Measurements from ENCODE around the gene KAT6B.

Gene KAT6B

DNA sequence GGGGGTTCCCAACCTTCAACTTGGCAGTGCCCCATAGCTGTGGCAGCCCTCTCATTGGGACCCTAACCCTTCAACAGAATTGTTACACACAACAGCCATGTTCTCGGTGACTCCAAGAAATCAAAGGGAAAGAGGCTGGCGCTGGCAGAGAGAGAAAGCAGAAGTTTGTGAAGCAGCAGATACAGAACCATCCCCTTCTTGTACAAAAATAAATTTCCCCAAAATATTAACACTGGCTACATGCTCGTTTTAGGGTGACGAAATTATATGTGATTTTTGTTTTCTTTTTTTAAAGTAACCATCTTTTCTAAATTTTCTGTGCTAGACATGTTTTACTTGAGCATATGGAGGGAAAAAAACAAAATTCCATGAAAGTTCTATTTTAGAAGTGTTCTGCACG is 239.9 kb downstream of the KAT6B start:
- no peak for DNase-seq (ENCODE audit: low read depth, low spot score)

DNA sequence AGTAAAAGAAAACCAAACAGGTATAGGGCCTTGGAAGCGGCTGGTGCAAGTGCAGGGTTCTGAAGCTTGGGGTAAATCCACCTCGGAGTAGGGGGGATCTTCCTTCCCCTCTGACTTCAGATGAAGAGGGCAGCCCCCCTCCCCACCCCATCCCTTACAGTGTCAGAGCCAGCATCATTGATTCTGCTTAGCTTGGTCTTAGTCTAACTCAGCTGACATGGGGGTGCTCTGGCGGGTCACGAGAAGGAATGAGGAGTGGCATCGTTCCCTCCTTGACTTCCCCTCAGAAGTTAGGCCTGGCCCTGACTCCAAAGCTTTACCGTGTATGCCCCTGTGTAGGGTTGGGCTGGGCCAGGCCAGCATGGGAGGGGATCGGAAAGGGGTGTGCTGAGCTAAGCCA is 240.9 kb downstream of the KAT6B start:
- no peak for DNase-seq (ENCODE audit: low read depth, low spot score)

DNA sequence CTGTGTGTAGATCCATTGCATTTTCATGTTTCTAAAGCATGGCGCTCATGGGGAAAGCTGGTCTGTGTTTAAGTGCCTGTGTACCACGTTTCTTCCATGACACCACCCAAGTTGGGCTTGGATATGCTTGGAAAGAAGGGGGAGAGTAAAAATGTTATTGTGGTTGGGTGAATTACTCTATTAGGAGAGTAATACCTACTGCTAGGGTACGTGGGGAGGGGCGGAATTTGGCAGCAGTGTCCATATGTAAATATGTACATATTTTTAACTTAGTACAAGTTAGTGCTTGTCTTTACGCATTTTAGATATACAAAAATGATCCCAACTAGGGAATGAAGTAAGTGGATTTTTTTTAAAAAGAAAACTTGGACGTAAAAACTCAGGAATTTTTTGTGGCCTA is 242.1 kb downstream of the KAT6B start:
- no peak for DNase-seq (ENCODE audit: low read depth, low spot score)

DNA sequence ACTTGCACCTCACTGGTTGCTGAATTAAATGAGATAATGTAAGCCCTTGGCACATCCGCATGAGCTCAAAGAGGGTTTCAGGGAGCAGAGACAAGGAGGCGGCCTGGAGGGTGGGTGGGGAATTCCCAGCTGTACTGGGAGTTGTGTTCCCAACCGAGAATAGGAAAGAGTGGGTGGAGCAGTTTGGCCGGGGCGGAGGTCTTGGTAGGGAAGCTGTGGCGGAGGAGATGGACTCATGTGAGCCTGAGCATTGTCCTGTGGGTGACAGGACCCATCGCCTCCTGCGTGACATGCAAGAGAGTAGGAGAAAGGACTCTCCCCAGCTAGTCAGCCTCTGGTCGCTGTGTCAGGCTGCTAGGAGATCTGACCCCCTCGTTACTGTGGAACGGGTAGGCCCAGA is 244.1 kb downstream of the KAT6B start:
- no peak for DNase-seq (ENCODE audit: low read depth, low spot score)

DNA sequence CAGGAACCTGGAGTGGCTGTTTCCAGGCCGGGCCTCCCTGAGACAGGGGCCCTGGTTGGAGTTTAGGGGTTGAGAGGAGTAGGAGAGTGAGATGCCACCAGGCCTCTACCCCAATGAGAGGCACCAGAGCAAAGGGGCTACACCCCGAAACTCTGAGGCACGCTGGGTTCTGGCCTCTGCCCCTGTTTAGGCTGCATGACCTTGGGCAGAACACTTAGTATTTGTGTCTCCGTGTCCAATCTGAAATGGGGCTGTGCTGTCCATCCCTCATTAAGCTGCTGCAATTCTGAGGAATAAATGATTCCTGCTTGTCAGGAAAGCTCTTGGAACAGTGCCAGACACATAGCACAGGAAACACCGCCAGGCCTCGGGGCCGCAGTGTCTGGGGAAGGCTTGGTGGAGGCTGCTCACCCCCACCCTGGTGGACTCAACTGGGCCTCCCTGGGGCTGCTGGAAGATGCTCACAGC is 244.6 kb downstream of the KAT6B start:
- DNase-seq (ENCODE audit: low read depth, low spot score): no peak

DNA sequence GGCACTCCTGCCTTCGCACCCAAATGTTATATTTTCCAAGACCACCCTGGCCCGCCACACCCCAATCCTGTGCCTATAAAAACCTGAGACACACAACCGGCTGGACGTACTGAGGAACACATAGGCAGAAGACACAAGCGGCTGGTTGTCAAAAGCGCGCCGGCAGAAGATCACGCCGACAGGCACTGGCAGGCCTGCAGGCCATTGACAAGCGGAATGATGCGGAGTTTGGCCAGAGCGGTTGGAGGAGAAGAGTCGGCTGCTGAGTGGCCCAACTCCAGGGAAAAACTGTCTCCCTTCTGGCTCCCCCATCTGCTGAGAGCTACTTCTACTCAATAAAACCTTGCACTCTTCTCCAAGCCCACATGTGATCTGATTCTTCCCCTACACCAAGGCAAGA is 245.4 kb downstream of the KAT6B start:
- DNase-seq (ENCODE audit: low read depth, low spot score): no peak

DNA sequence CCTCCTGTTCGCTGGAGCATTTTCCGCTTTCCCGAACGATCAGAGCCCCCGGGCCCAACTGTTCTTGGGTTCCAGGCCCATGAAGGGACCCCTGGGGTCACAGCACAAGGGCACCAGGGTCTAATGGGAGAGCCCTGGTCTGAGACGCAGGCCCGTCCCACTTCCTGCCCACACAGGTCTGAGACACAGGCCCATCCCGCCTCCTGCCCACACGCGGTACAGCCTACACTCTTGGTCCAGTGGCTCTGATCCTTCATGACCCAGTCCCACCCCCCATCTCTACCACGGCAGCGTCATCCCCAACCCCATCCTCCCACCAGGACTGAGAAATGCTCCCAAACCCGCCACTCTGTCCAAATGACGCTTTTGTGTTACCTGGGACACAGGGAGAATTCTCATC is 246.3 kb downstream of the KAT6B start:
- no peak for DNase-seq (ENCODE audit: low read depth, low spot score)

DNA sequence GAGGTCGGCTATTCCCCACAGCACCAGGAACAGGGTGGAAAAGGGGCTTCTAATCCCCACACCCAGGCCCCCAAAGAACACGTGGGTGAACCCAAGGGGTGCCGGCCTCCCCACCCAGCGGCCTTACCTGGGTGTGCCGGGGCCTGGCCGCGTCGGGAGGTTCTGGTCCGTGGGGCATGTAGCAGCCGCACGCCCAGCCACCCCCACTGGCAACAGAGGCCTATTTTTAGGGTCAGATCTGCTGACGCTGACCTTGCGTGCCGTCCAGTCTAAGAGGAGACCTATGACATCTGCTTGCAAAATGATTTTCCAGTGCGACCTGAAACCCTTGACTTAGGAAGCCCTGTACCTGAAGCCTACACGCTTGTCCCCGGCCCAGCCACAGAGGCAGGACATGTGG is 247.0 kb downstream of the KAT6B start:
- DNase-seq (ENCODE audit: low read depth, low spot score): no peak

DNA sequence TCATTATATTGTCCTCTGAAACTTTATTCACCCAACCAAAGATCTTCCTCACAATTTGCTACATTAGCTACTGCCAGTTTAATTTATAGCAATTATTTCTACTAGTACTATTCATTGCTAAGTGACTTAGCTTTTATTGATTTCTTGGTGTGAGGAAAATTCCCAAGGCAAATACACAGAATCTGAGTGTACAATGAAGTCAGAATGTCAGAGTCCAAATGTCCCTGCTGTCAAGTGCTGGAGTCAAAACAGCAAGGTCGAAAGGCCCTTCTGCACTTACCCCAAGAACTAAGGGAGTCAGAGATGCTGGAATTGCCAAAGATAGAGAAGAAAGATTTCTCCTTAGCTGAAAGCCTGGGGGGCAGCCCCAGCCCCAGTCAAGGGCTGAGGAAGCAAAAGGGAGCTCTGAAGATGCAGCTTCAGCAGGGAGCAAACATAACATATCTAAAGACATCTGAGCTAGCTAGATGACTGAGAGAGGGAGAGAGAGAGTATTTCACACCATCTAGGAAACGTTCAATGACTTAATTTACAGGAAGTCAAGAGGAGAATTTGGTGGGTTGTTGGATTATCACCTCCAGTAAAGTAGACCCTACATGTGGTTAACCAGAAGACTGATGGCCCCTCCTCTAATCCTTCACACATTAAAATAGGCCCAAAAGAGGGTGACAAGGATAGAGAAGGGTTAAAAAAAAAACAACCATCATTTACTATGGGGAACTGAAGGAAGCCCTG is 248.5 kb downstream of the KAT6B start:
- no peak for DNase-seq (ENCODE audit: low read depth, low spot score)

DNA sequence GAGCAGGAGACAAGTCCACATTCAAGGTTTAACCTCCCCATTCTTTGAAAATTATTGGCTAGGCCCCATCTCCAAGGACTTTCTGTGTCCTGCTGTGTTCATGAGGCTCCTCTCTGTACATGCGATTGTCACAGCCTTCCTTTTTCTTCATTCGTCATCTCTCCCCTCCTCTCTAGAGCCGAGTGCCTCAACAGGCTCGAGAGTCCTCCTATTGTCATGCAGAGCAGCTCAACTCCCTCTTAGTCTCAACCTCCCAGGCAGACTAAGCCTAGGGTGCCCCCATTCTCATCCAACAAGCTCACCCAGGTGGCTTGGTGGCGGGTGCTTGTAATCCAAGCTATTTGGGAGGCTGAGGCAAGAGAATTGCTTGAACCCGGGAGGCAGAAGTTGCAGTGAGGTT is 249.9 kb downstream of the KAT6B start:
- DNase-seq (ENCODE audit: low read depth, low spot score): no peak

DNA sequence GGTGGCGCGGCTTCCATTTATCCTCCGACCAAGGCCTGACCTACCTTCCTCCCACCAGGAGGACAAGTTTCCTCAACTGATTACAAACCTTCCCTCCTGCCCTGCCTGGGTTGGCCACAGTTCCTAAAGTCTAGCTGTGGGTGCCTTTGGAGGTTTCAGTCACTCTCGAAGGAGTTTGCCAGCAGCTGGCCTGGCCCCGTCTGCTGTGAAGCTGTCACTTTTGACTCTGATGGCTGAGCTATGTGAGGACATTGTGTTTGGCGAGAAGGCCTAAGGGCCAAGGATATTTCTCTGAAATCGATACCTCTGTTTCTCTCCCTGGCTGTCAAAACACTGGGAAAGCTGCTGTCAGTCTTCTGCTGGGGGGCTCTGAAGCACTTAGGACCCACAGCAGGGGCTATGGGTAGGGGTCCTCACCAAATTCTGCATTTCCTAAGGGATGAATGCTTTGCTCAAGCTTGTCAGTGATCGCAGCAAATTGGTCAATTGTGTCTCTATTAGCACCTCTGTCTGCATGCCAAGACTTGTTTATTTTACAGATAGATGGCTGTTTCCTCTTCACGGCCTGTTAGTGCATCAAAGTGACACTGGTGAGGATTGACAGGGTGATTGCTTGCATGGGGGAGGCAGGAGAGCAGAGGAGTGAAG is 253.2 kb downstream of the KAT6B start:
- no peak for DNase-seq (ENCODE audit: low read depth, low spot score)

GRCh38 chr10:75080554-75080953 is 254.2 kb downstream of the KAT6B start:
- no peak for DNase-seq (ENCODE audit: low read depth, low spot score)

GRCh38 chr10:75081379-75081778 is 255.0 kb downstream of the KAT6B start:
- no peak for DNase-seq (ENCODE audit: low read depth, low spot score)

Measured in activated naive CD8-positive, alpha-beta T cell treated with anti-CD3 and anti-CD28 coated beads, Interleukin-2, amount 50 U/mL, for 16 hours (primary cell).